Gastroesophageal sphincter (tissue), 4 donors: ENCODE data around the gene UNC119B. TPM values are rescaled to one million over a fixed set of nuclear protein-coding genes. Genes with fewer than 3 reads are reported as not detected.

Source experiments
- ATAC-seq: fragments of 150-250 bp; one replicate; pipeline ENCODE4 v1.9.1; 2016; ENCODE audit warnings: mild to moderate bottlenecking, moderate library complexity
- H3K27ac ChIP-seq, 4 donors: fragments of 200-600 bp; sonication (generic) in 3 of 4; 1 replicate in 3 of 4; 2 replicates in 1 of 4; pipeline ENCODE4 v1.5.1; 2016 to 2019
- H3K27me3 ChIP-seq: fragments of 200-600 bp; sonication (generic); one replicate; pipeline ENCODE4 v1.5.1; 2019
- H3K36me3 ChIP-seq, 2 donors: fragments of 200-600 bp; sonication (generic); one replicate each; pipeline ENCODE4 v1.5.1; 2019; ENCODE audit warnings: control low read depth in 1 of 2
- H3K4me1 ChIP-seq, 3 donors: fragments of 200-600 bp; sonication (generic); 1 replicate in 2 of 3; 2 replicates in 1 of 3; pipeline ENCODE4 v1.5.1; 2016 to 2019; ENCODE audit warnings: control low read depth in 2 of 3
- H3K4me3 ChIP-seq, 2 donors: fragments of 200-600 bp; sonication (generic); one replicate each; pipeline ENCODE4 v1.5.1; 2019; ENCODE audit warnings: mild to moderate bottlenecking in 1 of 2, moderate library complexity in 1 of 2
- H3K9me3 ChIP-seq, 3 donors: fragments of 200-600 bp; sonication (generic); one replicate each; pipeline ENCODE4 v1.5.1; 2017 to 2019; ENCODE audit warnings: control low read depth in 2 of 3
- CTCF ChIP-seq, 4 experiments: fragments of 200-600 bp in 2 of 4; fragments of 450-650 bp in 2 of 4; sonication (generic) in 1 of 4; IDR thresholded peaks; one replicate each; pipeline ENCODE4 v1.5.1; 2017 to 2019; ENCODE audit warnings: antibody characterized with exemption in 4 of 4, mild to moderate bottlenecking in 2 of 4, moderate library complexity in 2 of 4
- EP300 ChIP-seq: sonication (generic); formaldehyde crosslinking; IDR thresholded peaks from one replicate; pipeline ENCODE4 v1.6.1; 2017; ENCODE audit warnings: antibody characterized with exemption, mild to moderate bottlenecking
- POLR2A ChIP-seq, 2 donors: fragments of 450-650 bp; IDR thresholded peaks; one replicate each; pipeline ENCODE4 v1.6.1; 2017; ENCODE audit warnings: antibody characterized with exemption in 2 of 2, mild to moderate bottlenecking in 2 of 2, moderate library complexity in 1 of 2
- POLR2AphosphoS5 ChIP-seq: sonication (generic); formaldehyde crosslinking; IDR thresholded peaks from one replicate; pipeline ENCODE4 v1.6.1; 2017; ENCODE audit warnings: antibody characterized with exemption
- WGBS, 2 donors: methylation state at CpG; one replicate each; pipeline ENCODE4 v1.1.5; 2018; ENCODE audit warnings: low coverage in 1 of 2; 5-methylcytosine and 5-hydroxymethylcytosine counted together
- total RNA-seq, 4 donors: library from RNA; depleted of rRNA; stranded (reverse); fragments of >200 nt; gene quantifications; one replicate each; pipeline ENCODE4 v1.1.0, GENCODE V29; 2016

UNC119B gene
- total RNA-seq, 4 donors from 2014 or later = 21.8 to 33.3 (median 27.8) TPM

DNA sequence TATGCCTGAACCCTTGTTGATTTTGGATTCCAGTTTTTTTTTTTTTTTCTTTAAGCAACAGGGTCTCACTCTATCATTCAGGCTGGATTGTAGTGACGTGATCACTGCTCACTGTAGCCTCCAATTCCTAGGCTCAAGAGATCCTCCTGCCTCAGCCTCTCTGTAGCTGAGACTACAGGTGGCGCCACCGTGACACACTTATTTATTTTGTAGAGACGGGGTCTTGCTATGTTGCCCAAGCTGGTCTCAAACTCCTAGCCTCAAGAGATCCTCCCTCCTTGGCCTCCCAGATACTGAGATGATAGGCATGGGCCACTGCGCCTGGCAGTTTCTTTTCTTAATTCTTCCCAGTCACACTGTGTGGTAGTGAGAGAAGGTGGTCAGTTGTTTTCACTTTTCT lies 40.5 kb downstream of the UNC119B start:
- H3K4me1 ChIP-seq = no peaks in the 10 kb centered on the region
- no peak for TF ChIP-seq POLR2A (IDR thresholded peaks at IDR 0.05)
- TF ChIP-seq CTCF (IDR thresholded peaks at IDR 0.05) = no peak
- TF ChIP-seq POLR2AphosphoS5 = no peak
- TF ChIP-seq EP300 = no peak
- no peaks in the 10 kb centered on the region for H3K9me3 ChIP-seq
- H3K27me3 ChIP-seq = no peaks in the 10 kb centered on the region
- no peaks in the 10 kb centered on the region for H3K36me3 ChIP-seq
- WGBS, 2 donors = 87 to 100% methylated on average over 2 to 3 of the region's 5 CpGs
- no peak for ATAC-seq
- no peak overlapping the region for H3K4me3 ChIP-seq
- H3K27ac ChIP-seq = no peak overlapping the region

- TF ChIP-seq CTCF (IDR thresholded peaks at IDR 0.05) = no peak
- no peak for ATAC-seq
- Histone ChIP-seq H3K36me3 (no peaks in the 10 kb centered on the region), H3K4me3 (no peak overlapping the region), H3K4me1 (no peaks in the 10 kb centered on the region), H3K27ac (no peak overlapping the region), H3K9me3 (no peaks in the 10 kb centered on the region), H3K27me3 (no peaks in the 10 kb centered on the region)
- 77 to 98% methylated on average over 5 to 9 of the region's 9 CpGs for WGBS, 2 donors
Observed at GRCh38 chr12:120751389-120751788, 41.1 kb downstream of the UNC119B start.

DNA sequence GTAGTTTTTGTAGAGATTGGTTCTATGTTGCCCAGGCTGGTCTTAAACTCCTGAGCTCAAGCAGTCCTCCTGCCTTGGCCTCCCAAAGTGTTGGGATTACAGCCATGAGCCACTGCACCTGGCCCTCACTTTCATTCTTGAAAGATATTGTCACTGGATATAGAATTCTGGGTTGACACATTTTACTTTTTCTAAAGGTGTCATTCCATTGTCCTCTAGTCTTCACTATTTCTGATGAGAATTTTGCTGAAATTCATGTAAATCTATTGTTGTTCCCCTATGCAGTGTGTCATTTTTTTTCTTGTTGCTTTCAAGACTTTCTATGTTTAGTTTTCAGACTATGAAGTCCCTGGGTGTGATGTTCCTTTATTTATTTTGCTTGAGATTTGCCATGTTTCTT lies 44.5 kb downstream of the UNC119B start:
- H3K27ac ChIP-seq = no peak overlapping the region
- no peak for ATAC-seq
- no peaks in the 10 kb centered on the region for H3K36me3 ChIP-seq
- H3K9me3 ChIP-seq = no peaks in the 10 kb centered on the region
- H3K4me3 ChIP-seq = no peak overlapping the region
- no peaks in the 10 kb centered on the region for H3K4me1 ChIP-seq
- no peaks in the 10 kb centered on the region for H3K27me3 ChIP-seq
- TF ChIP-seq POLR2AphosphoS5 = no peak
- TF ChIP-seq POLR2A (IDR thresholded peaks at IDR 0.05) = no peak
- TF ChIP-seq EP300 = no peak
- TF ChIP-seq CTCF (IDR thresholded peaks at IDR 0.05) = no peak

DNA sequence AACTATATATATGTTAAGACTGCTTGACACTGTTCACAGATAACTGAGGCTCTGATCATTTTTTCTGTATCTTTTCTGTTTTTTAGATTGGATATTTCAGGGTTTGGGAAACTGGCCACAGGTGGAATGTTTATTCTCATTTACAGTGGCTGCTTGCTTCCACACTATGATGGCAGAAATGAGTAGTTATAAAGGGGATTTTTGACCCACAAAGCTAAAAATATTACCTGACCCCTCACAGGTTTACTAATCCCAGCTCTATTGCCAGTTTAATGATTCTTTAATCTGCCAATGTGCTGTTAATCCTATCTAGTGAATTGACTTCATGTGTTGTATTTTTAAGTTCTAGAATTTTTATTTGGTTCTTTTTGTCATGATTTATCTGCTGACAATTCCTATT lies 45.0 kb downstream of the UNC119B start:
- no peaks in the 10 kb centered on the region for H3K27me3 ChIP-seq
- no peak overlapping the region for H3K27ac ChIP-seq
- TF ChIP-seq CTCF (IDR thresholded peaks at IDR 0.05) = no peak
- no peak for TF ChIP-seq POLR2A (IDR thresholded peaks at IDR 0.05)
- no peak for TF ChIP-seq EP300
- no peak for TF ChIP-seq POLR2AphosphoS5
- peaks cover 0 to 1% of the 10 kb centered on the region in 2 donors for H3K36me3 ChIP-seq
- ATAC-seq = no peak
- H3K4me3 ChIP-seq = no peak overlapping the region
- no peaks in the 10 kb centered on the region for H3K9me3 ChIP-seq
- H3K4me1 ChIP-seq = no peaks in the 10 kb centered on the region

DNA sequence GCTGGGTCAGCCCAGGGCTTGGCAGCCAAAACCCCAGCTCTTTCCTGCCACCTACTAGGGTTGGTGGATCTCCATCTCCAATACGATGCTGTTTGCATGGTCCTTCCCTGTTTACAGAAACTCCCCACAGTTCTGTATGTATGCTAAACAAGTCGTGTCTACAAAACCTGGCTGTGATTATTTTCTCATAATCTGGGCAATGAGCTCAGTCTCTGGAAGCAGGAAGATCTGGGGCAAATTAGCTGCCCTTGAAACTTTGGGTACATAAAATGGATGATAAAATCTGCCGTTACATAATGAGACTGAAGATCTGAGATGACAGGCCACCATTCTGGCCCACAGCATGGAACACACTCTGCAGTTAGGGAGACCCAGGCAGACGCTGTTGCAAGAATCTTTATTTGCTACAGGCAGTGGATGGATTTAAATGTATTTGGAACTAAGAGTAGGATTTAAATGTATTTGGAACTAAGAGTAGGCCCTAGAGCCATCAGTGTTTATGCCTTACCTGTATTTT lies 47.0 kb downstream of the UNC119B start:
- 74 to 76% methylated on average over 2 to 4 of the region's 4 CpGs for WGBS, 2 donors
- no peak for ATAC-seq
- no peak overlapping the region for H3K27ac ChIP-seq
- no peak for TF ChIP-seq POLR2AphosphoS5
- no peak for TF ChIP-seq POLR2A (IDR thresholded peaks at IDR 0.05)
- TF ChIP-seq CTCF (IDR thresholded peaks at IDR 0.05) = no peak
- no peak for TF ChIP-seq EP300
- H3K27me3 ChIP-seq = no peaks in the 10 kb centered on the region
- H3K4me1 ChIP-seq = peaks cover 0 to 16% (median 0%) of the 10 kb centered on the region in 3 donors
- H3K9me3 ChIP-seq = no peaks in the 10 kb centered on the region
- peaks cover 0 to 20% of the 10 kb centered on the region in 2 donors for H3K36me3 ChIP-seq
- H3K4me3 ChIP-seq = no peak overlapping the region
